Activated T-helper 1 cell treated with anti-CD3 and anti-CD28 coated beads, Interleukin-12 subunit alpha, Interleukin-12 subunit beta, Interleukin-2, Interleukin-4 antibody, amounts not matched to agents 30 ng/mL and 10 ng/mL and 1 ng/mL, durations not matched to agents 14 hours and 24 hours and 36 hours (primary cell): Measurements from ENCODE around the gene GPR61. TPM values are rescaled to one million over a fixed set of nuclear protein-coding genes. Genes with fewer than 3 reads are reported as not detected.

Experiments
- DNase-seq: peaks from one replicate; pipeline ENCODE4 v3.0.0; 2021; ENCODE audit warnings: low spot score
- H3K27ac Mint-ChIP-seq: one replicate; pipeline ENCODE4 v1.8.0; 2021; ENCODE audit warnings: mild to moderate bottlenecking, mixed read lengths
- H3K27me3 Mint-ChIP-seq: one replicate; pipeline ENCODE4 v1.8.0; 2022; ENCODE audit warnings: mild to moderate bottlenecking, moderate library complexity, mixed read lengths; ENCODE audit not compliant: insufficient read depth
- H3K36me3 Mint-ChIP-seq: one replicate; pipeline ENCODE4 v1.8.0; 2021; ENCODE audit warnings: low read depth, mixed read lengths
- H3K4me1 Mint-ChIP-seq: one replicate; pipeline ENCODE4 v1.8.0; 2021; ENCODE audit warnings: low read depth, mixed read lengths
- H3K4me3 Mint-ChIP-seq: one replicate; pipeline ENCODE4 v1.8.0; 2021; ENCODE audit warnings: mild to moderate bottlenecking, moderate library complexity, mixed read lengths
- H3K9me3 Mint-ChIP-seq: one replicate; pipeline ENCODE4 v1.8.0; 2021; ENCODE audit warnings: mixed read lengths
- intact Hi-C: fragments of 100-400 bp; cut with micrococcal nuclease; formaldehyde crosslinking; loops from one replicate; pipeline ENCODE4 v1.15.1; 2024
- total RNA-seq: library from RNA; stranded (reverse); gene quantifications from 2 replicates; pipeline ENCODE4 v1.2.3, GENCODE V29; 2022

The GPR61 gene, protein sequence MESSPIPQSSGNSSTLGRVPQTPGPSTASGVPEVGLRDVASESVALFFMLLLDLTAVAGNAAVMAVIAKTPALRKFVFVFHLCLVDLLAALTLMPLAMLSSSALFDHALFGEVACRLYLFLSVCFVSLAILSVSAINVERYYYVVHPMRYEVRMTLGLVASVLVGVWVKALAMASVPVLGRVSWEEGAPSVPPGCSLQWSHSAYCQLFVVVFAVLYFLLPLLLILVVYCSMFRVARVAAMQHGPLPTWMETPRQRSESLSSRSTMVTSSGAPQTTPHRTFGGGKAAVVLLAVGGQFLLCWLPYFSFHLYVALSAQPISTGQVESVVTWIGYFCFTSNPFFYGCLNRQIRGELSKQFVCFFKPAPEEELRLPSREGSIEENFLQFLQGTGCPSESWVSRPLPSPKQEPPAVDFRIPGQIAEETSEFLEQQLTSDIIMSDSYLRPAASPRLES
- total RNA-seq, result not detected in 2 replicates

DNA sequence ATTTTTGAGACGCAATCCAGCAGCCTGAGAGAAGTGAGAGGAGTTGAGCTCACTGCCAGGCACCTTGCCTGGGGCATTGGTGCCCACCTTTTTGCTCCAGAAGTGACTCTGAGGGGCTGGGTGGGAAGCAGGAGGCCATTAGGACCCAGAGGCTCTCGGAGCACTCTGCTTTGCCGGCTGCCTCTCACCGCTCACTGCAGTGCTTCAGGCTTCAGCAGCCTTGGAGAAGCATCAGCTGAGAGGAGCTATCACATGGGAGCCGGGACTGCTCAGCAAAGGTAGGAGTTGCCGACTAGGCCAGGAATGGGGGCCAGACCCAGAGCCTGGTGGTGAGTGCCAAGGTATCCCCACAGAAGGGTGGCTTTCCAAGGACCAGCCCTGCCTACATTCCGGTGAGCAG is at the start of gene GPR61:
TSS of gene GPR61 (plus strand) at position 197 of the 400 bp plus-strand sequence. CDS start 3,151 bp downstream, outside the sequence.
- intact Hi-C loops, result loop anchor here (10.0 kb wide), 1 partner anchor 355 kb away; no protein-coding TSS in a partner anchor
- H3K36me3 Mint-ChIP-seq, result no peaks in the 10 kb centered on the region

DNA sequence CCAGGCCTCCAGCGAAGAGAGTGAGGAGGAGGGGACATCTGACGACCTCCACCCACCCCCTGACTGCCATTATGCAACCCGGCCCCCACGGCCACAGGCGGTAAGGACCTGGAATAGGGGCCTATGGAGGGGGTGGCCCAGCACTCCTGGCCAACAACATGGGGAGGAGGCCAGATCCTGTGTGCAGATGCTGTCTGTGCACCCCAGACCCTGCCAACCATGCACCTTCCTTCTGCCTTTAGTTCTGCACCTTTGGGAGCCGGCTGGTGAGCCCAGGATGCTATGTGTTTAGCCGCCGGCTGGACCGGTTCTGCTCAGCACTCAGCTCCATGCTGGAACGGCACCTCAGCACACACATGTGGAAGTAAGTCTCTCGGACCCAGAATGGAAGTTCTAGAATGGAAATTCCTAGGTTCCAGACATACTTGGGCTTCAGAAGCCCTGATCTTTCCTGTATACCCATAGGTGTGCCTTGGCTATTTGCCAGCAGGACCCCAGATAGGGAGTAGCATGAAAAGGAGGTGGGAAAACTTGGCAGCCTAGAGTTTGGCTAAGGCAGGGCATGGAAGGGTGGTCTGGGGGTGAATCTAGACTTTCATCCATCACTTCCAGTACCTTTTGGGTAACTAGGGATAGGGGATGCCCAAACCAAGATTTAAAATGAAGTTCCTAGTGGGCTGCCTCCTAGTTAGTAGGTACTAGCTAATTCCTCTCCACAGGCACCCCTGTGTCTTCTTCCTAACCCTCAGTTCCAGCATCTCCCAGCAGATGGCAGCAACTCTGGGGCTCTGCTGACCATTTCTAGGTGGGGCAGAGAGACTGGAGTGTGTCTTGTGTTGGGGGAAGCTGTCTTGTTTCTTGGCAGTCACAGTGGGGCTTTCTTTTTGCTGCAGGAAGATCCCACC is 49.4 kb upstream of the GPR61 start:
- Mint-ChIP-seq H3K36me3 (peaks cover 14% of the 10 kb centered on the region), H3K9me3 (no peaks in the 10 kb centered on the region), H3K4me3 (no peak overlapping the region), H3K27me3 (no peaks in the 10 kb centered on the region), H3K4me1 (peaks cover 16% of the 10 kb centered on the region), H3K27ac (no peak overlapping the region)
- intact Hi-C loops, result loop anchor here (1.0 kb wide), 1 partner anchor 42 kb away; no protein-coding TSS in a partner anchor
- DNase-seq, result peak; percentile 51

More for the DNA sequence above, at the start of gene GPR61:
- DNase-seq, result no peak
- peaks cover 11% of the 10 kb centered on the region for H3K27me3 Mint-ChIP-seq
- H3K9me3 Mint-ChIP-seq, result no peaks in the 10 kb centered on the region
- H3K4me3 Mint-ChIP-seq, result no peak within 1 kb of the TSS
- H3K4me1 Mint-ChIP-seq, result no peaks in the 10 kb centered on the region
- H3K27ac Mint-ChIP-seq, result no peak within 1 kb of the TSS

DNA sequence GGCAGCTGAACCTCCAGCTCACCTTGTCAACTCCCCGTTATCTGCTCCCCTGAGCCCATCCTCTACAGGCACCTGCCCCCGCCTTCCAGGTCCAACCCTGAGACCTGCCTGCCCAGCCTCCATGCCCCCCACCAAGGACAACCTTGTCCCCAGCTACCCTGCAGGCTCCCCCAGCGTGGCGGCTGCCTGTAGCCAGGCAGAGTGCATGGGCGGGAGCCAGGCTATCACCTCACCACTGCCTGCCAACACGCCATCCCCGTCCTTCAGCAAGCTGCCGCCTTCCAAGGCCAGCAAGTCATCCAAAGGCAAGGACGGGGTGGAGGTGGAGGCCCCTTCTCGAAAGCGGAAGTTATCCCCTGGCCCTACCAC is 48.8 kb upstream of the GPR61 start:
- DNase-seq, result no peak
- Mint-ChIP-seq H3K36me3 (peaks cover 18% of the 10 kb centered on the region), H3K9me3 (no peaks in the 10 kb centered on the region), H3K27me3 (no peaks in the 10 kb centered on the region), H3K4me3 (no peak overlapping the region), H3K4me1 (peaks cover 17% of the 10 kb centered on the region), H3K27ac (no peak overlapping the region)
- intact Hi-C loops, result loop anchor here (1.0 kb wide), 1 partner anchor 41 kb away; no protein-coding TSS in a partner anchor

DNA sequence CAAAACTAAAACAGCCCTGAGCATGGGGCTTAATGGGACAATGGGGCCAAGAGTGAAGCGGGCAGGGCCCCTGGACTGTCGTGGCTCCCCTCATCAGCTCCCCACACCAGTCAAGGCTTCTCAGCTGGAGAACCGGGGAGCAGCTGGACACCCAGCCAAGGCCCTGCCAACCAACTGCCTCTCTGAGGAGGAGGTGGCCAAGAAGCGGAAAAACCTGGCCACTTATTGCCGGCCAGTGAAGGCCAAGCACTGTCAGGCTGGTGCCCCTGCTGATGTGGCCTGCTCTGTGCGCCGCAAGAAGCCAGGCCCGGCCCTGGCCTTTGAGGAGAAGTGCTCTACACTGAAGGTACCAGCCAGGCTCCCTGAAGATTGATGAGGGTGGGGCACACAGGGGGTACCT is 48.3 kb upstream of the GPR61 start:
- no peak for DNase-seq
- intact Hi-C loops, result no loop called here
- Mint-ChIP-seq H3K36me3 (peaks cover 22% of the 10 kb centered on the region), H3K9me3 (no peaks in the 10 kb centered on the region), H3K4me1 (peaks cover 20% of the 10 kb centered on the region), H3K27ac (no peak overlapping the region), H3K27me3 (no peaks in the 10 kb centered on the region), H3K4me3 (no peak overlapping the region)

DNA sequence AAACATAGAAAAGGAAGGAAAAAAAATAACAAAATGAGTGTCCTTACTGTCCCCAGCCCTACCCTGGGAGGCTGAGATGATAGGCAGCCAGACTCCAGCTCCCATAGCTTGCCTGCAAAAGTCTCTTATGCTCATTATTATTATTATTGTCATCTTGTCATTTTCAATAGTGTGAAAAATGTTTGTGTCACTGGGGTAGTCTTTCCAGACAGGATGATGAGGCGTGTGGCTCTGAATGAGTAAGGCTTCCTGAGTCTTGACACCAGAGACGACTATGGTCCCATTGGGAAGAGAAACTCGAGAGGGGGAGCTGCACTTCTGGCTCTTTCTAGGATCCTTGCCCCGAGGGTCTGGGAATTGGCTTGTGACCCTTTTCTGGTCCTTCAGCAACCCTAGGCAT is 46.9 kb upstream of the GPR61 start:
- Mint-ChIP-seq H3K4me1 (peaks cover 25% of the 10 kb centered on the region), H3K9me3 (no peaks in the 10 kb centered on the region), H3K27ac (no peak overlapping the region), H3K4me3 (no peak overlapping the region), H3K27me3 (no peaks in the 10 kb centered on the region), H3K36me3 (peaks cover 30% of the 10 kb centered on the region)
- intact Hi-C loops, result loop anchor here (1.0 kb wide), 1 partner anchor 39 kb away; no protein-coding TSS in a partner anchor
- DNase-seq, result no peak

DNA sequence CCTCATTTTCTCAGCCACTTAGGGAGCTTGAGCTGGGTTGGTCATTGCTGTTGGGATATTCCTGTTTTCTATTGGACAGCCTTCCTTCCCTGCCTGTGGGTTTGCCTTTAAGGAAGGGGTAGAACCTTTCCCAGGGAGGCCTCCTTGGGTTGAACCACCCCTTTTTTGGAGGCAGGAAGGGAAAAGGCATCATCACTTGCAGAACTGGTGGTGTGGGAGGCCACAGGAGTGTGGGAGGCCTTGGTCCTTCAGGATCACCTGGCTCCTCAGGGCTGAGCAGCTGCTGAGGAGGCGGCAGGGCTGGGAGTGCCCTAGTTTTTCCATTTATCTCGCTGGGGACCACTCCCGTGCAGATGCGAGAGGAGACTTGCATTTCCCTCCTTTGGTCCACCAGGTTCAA is 46.4 kb upstream of the GPR61 start:
- Mint-ChIP-seq H3K27ac (no peak overlapping the region), H3K9me3 (no peaks in the 10 kb centered on the region), H3K4me1 (peaks cover 30% of the 10 kb centered on the region), H3K36me3 (peaks cover 34% of the 10 kb centered on the region), H3K4me3 (peak overlapping the region; percentile 96), H3K27me3 (no peaks in the 10 kb centered on the region)
- intact Hi-C loops, result no loop called here
- no peak for DNase-seq

DNA sequence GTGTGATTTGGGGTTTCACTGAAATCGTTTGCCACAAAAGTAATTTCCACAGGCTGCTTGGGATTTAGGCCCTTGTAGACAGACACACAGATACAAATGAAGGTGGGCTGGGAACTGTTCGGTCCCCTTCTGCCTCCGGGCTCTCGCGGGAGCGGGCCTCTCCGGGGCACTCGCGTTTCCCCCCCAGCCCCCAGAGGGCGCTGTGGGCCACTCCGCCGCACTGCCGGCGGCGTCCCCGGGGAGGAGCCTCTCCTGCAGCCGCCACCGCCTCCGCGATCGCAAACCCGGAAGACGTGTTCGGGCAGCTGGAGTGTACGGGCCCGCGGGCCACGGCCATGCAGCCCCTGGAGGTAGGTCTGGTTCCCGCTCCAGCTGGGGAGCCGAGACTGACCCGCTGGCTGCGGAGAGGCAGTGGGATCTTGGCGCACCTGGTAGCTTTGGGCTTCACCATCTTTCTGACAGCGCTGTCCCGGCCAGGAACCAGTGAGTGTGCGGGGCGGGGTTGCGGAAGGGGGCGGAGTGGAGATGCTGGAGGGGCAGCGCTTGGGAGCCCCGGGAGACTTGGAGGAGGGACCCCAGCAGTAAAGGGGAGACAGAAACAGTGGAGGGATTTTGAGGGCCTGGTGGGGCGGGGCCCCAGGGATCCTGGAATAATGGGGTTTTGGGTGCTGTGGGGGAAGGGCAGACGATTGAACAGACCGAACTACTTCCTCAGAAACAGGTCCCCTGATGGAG is 45.7 kb upstream of the GPR61 start, which contains the start of gene CYB561D1:
TSS of gene CYB561D1 (plus strand) at position 290 of the 735 bp plus-strand sequence. CDS start at position 336, 46 bp downstream.
- H3K4me1 Mint-ChIP-seq, result peaks cover 34% of the 10 kb centered on the region
- peaks cover 36% of the 10 kb centered on the region for H3K36me3 Mint-ChIP-seq
- no peaks in the 10 kb centered on the region for H3K27me3 Mint-ChIP-seq
- intact Hi-C loops, result loop anchor here (1.0 kb wide), 6 partner anchors 8 to 68 kb away; partner anchors contain the start of genes AMIGO1, ATXN7L2 and PSMA5
- peak within 1 kb of the TSS; percentile 96 for H3K4me3 Mint-ChIP-seq
- H3K9me3 Mint-ChIP-seq, result no peaks in the 10 kb centered on the region
- peak; percentile 87 for DNase-seq
- peak within 1 kb of the TSS; percentile 71 for H3K27ac Mint-ChIP-seq

DNA sequence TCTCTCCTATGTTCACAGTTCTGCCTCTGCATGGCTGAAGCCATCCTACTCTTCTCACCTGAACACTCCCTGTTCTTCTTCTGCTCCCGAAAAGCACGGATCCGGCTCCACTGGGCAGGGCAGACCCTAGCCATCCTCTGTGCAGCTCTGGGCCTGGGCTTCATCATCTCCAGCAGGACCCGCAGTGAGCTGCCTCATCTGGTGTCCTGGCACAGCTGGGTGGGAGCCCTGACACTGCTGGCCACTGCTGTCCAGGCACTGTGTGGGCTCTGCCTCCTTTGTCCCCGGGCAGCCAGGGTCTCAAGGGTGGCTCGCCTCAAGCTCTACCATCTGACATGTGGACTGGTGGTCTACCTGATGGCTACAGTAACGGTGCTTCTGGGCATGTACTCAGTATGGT is 43.9 kb upstream of the GPR61 start:
- Mint-ChIP-seq H3K9me3 (no peaks in the 10 kb centered on the region), H3K4me3 (peak overlapping the region; percentile 96), H3K4me1 (peaks cover 44% of the 10 kb centered on the region), H3K36me3 (peaks cover 41% of the 10 kb centered on the region), H3K27ac (peak overlapping the region; percentile 40), H3K27me3 (no peaks in the 10 kb centered on the region)
- DNase-seq, result no peak
- intact Hi-C loops, result no loop called here

DNA sequence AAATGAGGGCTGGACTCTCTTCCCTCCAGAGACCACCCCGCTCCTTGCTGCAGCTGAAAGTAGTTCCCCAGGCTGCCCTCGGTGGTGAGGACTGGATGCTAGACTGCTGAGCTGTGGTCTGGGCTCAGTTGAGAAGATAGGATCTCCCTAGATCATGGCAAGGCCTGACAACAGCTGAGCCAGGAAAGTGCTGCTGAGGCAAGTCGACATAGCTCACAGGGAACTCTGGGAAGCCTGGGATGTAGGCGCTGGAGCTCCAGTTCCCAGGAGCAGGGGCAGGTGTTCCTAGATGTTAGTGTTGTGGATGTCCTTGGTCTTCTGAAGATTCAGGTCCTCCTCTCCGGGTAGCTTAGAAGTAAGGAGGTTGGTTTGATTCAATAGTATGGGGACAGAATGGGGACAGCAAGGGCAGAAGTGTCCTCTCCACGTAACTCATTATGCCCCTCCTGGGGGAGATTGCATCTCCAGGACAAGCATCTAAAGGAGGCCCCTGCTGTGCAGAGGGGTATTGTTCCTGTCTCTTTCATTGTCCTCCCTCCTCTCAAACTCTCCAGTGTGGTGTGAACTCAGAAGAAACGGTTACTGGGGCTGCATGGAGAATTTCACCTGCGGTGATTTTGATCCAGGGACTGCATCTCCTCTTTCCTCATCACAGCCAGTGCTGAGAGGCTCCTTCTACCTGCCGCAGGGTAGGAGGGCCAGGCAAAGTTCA is 42.1 kb upstream of the GPR61 start:
- Mint-ChIP-seq H3K27ac (no peak overlapping the region), H3K9me3 (no peaks in the 10 kb centered on the region), H3K4me1 (peaks cover 63% of the 10 kb centered on the region), H3K4me3 (no peak overlapping the region), H3K27me3 (no peaks in the 10 kb centered on the region), H3K36me3 (peaks cover 38% of the 10 kb centered on the region)
- intact Hi-C loops, result no loop called here
- DNase-seq, result no peak

DNA sequence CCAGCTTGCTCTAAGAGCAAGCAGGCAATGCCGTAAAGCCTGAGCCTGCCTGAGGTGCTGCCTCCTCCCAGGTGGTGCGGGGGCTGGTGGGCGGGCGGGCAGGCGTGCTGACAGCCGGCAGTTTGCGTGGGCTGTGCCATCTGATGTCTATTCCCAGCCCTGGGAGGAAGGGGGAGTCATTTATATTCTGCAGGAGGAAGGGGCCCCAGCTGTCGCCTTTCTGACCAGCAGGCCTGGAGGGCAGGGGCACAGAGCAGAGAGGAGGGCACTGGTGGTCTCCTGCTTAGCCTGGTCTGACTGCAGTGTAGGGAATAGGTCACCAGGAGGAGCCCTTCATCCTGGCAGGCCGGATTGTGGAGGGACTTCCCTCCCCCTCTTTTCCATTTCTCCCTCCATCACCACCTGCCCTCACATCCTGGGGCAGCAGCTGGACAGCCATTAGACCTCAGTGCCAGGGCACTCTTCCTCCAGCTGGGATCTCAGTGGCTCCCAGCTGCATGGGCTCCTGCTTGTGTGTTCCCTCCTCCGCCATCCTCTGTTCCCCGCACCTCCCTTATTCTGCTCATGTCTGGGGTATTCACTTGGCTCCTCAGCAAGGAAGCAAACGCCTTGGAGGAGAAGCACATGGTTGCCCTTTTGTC is 41.4 kb upstream of the GPR61 start:
- Mint-ChIP-seq H3K4me3 (no peak overlapping the region), H3K9me3 (no peaks in the 10 kb centered on the region), H3K36me3 (peaks cover 38% of the 10 kb centered on the region), H3K27me3 (no peaks in the 10 kb centered on the region), H3K4me1 (peaks cover 70% of the 10 kb centered on the region), H3K27ac (no peak overlapping the region)
- intact Hi-C loops, result no loop called here
- DNase-seq, result no peak

DNA sequence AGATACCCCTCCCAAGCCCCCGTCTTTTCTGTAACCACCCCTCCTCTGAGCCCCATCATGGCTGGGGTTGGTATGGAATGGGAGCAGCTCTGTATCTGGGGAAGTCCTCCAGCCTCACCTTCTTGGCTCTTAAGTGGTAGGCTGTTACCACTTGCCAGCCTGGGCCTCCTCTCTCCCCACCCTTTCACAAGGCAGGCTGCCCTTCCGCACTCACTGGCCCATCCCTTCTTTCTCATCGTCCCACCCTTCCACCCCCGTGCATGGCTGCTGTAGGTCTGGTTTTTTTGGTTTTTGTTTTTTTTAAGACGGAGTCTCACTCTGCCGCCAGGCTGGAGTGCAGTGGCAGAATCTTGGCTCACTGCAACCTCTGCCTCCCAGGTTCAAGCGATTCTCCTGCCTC is 40.6 kb upstream of the GPR61 start:
- Mint-ChIP-seq H3K36me3 (peaks cover 38% of the 10 kb centered on the region), H3K4me1 (peaks cover 74% of the 10 kb centered on the region), H3K9me3 (no peaks in the 10 kb centered on the region), H3K4me3 (no peak overlapping the region), H3K27me3 (no peaks in the 10 kb centered on the region), H3K27ac (no peak overlapping the region)
- intact Hi-C loops, result no loop called here
- DNase-seq, result no peak
